Endothelial cell of umbilical vein (primary cell): ENCODE data around the gene NFATC2. TPM values are rescaled to one million over a fixed set of nuclear protein-coding genes. Genes with fewer than 3 reads are reported as not detected.

ENCODE experiments used
- BruUV-seq: library from RNA; stranded (reverse); fragments of 400-500 nt; replicated peaks from 2 replicates; lab custom pipeline; 2021; lab: Mats Ljungman, UMichigan
- CTCF ChIA-PET: fragments of 300-600, 350-600 bp; sonication (Branson Sonifier 250); formaldehyde crosslinking; loops from one replicate; lab custom pipeline; 2021; ENCODE audit warnings: antibody characterized with exemption, inconsistent platforms; lab: Charles Lee
- POLR2A ChIA-PET: fragments of 300-600, 350-600 bp; sonication (Branson Sonifier 250); formaldehyde crosslinking; loops from one replicate; lab custom pipeline; 2021; ENCODE audit warnings: antibody characterized with exemption, inconsistent platforms; lab: Charles Lee
- DNase-seq: peaks from one replicate; pipeline ENCODE4 v3.0.0-alpha.2; 2011; ENCODE audit warnings: low read depth, low spot score
- FAIRE-seq: peaks from 2 replicates; lab custom pipeline; 2011; peaks lifted over from hg19 to GRCh38; lab: Jason Lieb, UNC
- H2AFZ ChIP-seq: 2 replicates; pipeline ENCODE4 v1.6.0; 2012; ENCODE audit warnings: low read depth, low read length, control low read depth, inconsistent platforms
- H3K27ac ChIP-seq: 2 replicates; pipeline ENCODE4 v1.5.1; 2011; ENCODE audit warnings: low read depth, mild to moderate bottlenecking, control low read depth, low read length, moderate library complexity; ENCODE audit not compliant: insufficient read depth
- H3K27me3 ChIP-seq, 2 experiments: 2 replicates each; pipeline versions ENCODE4 v1.6.0 to v1.6.1; 2011; ENCODE audit warnings: low read length in 2 of 2, mixed read lengths in 1 of 2; ENCODE audit not compliant: control insufficient read depth in 2 of 2, insufficient read depth in 2 of 2
- H3K36me3 ChIP-seq, 2 experiments: 2 replicates in 1 of 2; 3 replicates in 1 of 2; pipeline ENCODE4 v1.5.1; 2011; ENCODE audit warnings: low read length in 2 of 2, mild to moderate bottlenecking in 1 of 2, moderate library complexity in 1 of 2; ENCODE audit not compliant: control insufficient read depth in 2 of 2, insufficient read depth in 2 of 2; ENCODE audit errors: extremely low read depth in 1 of 2
- H3K4me1 ChIP-seq: 3 replicates; pipeline ENCODE4 v1.5.1; 2011; ENCODE audit warnings: mild to moderate bottlenecking, low read length; ENCODE audit not compliant: control insufficient read depth, insufficient read depth; ENCODE audit errors: extremely low read depth
- H3K4me2 ChIP-seq: 2 replicates; pipeline ENCODE4 v1.6.1; 2011; ENCODE audit warnings: low read length, control low read depth, mixed read lengths; ENCODE audit not compliant: insufficient read depth
- H3K4me3 ChIP-seq, 3 experiments: fragments of 200-600 bp in 1 of 3; sonication (generic), shearing (Covaris generic) in 1 of 3; replicated peaks in 1 of 3; 2 replicates each; pipeline ENCODE4 v1.5.1; 2011 to 2016; ENCODE audit warnings: control low read depth in 3 of 3, low read length in 3 of 3, mild to moderate bottlenecking in 2 of 3, inconsistent platforms in 1 of 3, low read depth in 1 of 3, moderate library complexity in 1 of 3; ENCODE audit not compliant: insufficient read depth in 1 of 3
- H3K79me2 ChIP-seq: 2 replicates; pipeline ENCODE4 v1.6.0; 2012; ENCODE audit warnings: low read length, inconsistent platforms; ENCODE audit not compliant: control insufficient read depth, insufficient read depth
- H3K9ac ChIP-seq: replicated peaks from 2 replicates; pipeline ENCODE3; 2011; ENCODE audit warnings: low read length, control low read depth; ENCODE audit not compliant: insufficient read depth; ENCODE audit errors: extremely low read depth
- H3K9me1 ChIP-seq: replicated peaks from 3 replicates; pipeline ENCODE4 v1.6.0; 2011; ENCODE audit warnings: mild to moderate bottlenecking, low read length; ENCODE audit not compliant: control insufficient read depth, insufficient read depth; ENCODE audit errors: extremely low read depth
- H3K9me3 ChIP-seq: replicated peaks from 2 replicates; pipeline ENCODE4 v1.5.1; 2012; ENCODE audit warnings: low read length, inconsistent platforms; ENCODE audit not compliant: control insufficient read depth, insufficient read depth
- H4K20me1 ChIP-seq: replicated peaks from 2 replicates; pipeline ENCODE3; 2011; ENCODE audit warnings: mild to moderate bottlenecking, low read length; ENCODE audit not compliant: control insufficient read depth, insufficient read depth; ENCODE audit errors: extremely low read depth
- EZH2 ChIP-seq: IDR thresholded peaks from 2 replicates; pipeline ENCODE4 v1.6.1; 2012; ENCODE audit warnings: borderline replicate concordance, low read depth, mild to moderate bottlenecking, moderate library complexity, low read length, inconsistent platforms; ENCODE audit not compliant: severe bottlenecking
- FOS ChIP-seq: IDR thresholded peaks from 2 replicates; pipeline ENCODE4 v1.6.1; 2011; ENCODE audit warnings: mild to moderate bottlenecking, low read length, moderate library complexity, borderline replicate concordance; ENCODE audit not compliant: insufficient read depth
- GATA2 ChIP-seq: IDR thresholded peaks from 2 replicates; pipeline ENCODE4 v1.7.0; 2011; ENCODE audit warnings: low read depth, mild to moderate bottlenecking, moderate library complexity, mixed read lengths, low read length; ENCODE audit not compliant: insufficient read length, insufficient read depth
- JUN ChIP-seq: IDR thresholded peaks from 2 replicates; pipeline ENCODE4 v1.6.1; 2011; ENCODE audit warnings: borderline replicate concordance, low read depth; ENCODE audit not compliant: insufficient read length, insufficient read depth
- MAX ChIP-seq: IDR thresholded peaks from 2 replicates; pipeline ENCODE4 v1.6.1; 2011; ENCODE audit not compliant: insufficient read depth, insufficient read length
- MYC ChIP-seq: IDR thresholded peaks from one replicate; pipeline ENCODE4 v1.6.1; 2011; ENCODE audit warnings: mild to moderate bottlenecking, low read depth, low read length
- POLR2A ChIP-seq: IDR thresholded peaks from 2 replicates; pipeline ENCODE4 v1.6.1; 2012; ENCODE audit warnings: low read depth, mild to moderate bottlenecking, control low read depth, low read length
- POLR2AphosphoS5 ChIP-seq: IDR thresholded peaks from 2 replicates; pipeline ENCODE4 v1.6.1; 2012; ENCODE audit warnings: low read depth, mild to moderate bottlenecking, control low read depth, low read length, moderate library complexity; ENCODE audit not compliant: insufficient read depth
- dilution Hi-C: fragments of 300-500 bp; cut with MboI; formaldehyde crosslinking; loops from one replicate; pipeline ENCODE4 v1.15.0; 2019; ENCODE audit warnings: low sequenced_read_pairs; ENCODE audit not compliant: extremely low pct_ligation_motif_present
- intact Hi-C: fragments of 100-400 bp; cut with micrococcal nuclease; formaldehyde crosslinking; loops from one replicate; pipeline ENCODE4 v1.10.0; 2022
- polyA plus RNA-seq, 4 experiments: library from polyadenylated mRNA; depleted of rRNA in 3 of 4; stranded (reverse) in 3 of 4; unstranded in 1 of 4; fragments of >200 nt; gene quantifications; 2 replicates each; pipeline versions ENCODE4 v1.2.1 to v1.2.3, GENCODE V29; 2011 to 2012; ENCODE audit warnings: missing spikeins in 1 of 4
- total RNA-seq: library from RNA; stranded (reverse); gene quantifications from 2 replicates; pipeline ENCODE4 v1.2.3, GENCODE V29; 2021
- TF ChIP-seq, protein P1 (sequence below), 2 donors: IDR thresholded peaks; 1 replicate in 1 of 2; 2 replicates in 1 of 2; pipeline ENCODE4 v1.5.1; 2011; ENCODE audit warnings: low read length in 2 of 2, mild to moderate bottlenecking in 2 of 2, moderate library complexity in 2 of 2, control low read depth in 1 of 2, inconsistent platforms in 1 of 2, low read depth in 1 of 2; ENCODE audit not compliant: insufficient read depth in 1 of 2; ENCODE audit errors: extremely low read depth in 1 of 2

NFATC2 gene
- total and polyA plus RNA-seq, 2 donors (not counting 3 experiments of a cell fraction or from before 2014, with no cell fraction given), result 3.1 to 13.0 TPM

- ChIA-PET CTCF (interaction anchor here (0.6 to 5.7 kb wide), 4 partner anchors 11 to 137 kb away, joined by 3 to 32 read pairs (median 4); no protein-coding TSS in a partner anchor), POLR2A (no interaction called here)
- H3K9ac ChIP-seq, result no peak overlapping the region
- H3K79me2 ChIP-seq, result no peaks in the 10 kb centered on the region
- H3K9me1 ChIP-seq, result no peaks in the 10 kb centered on the region
- TF ChIP-seq JUN (no peak), EZH2 (no peak), POLR2AphosphoS5 (no peak)
- H2AFZ ChIP-seq, result no peak overlapping the region
- H3K4me3 ChIP-seq, result no peak overlapping the region
- H4K20me1 ChIP-seq, result no peaks in the 10 kb centered on the region
- no peaks in the 10 kb centered on the region for H3K9me3 ChIP-seq
- intact Hi-C loops (no loop called here), dilution Hi-C loops (loop anchor here (25.0 kb wide), 1 partner anchor 163 kb away; no protein-coding TSS in a partner anchor)
- DNase-seq (no peak), FAIRE-seq (no peak)
- no peak overlapping the region for H3K27ac ChIP-seq
- peaks cover 9% of the 10 kb centered on the region for H3K4me1 ChIP-seq
- BruUV-seq, result no TSS peak
- H3K4me2 ChIP-seq, result no peak overlapping the region
- H3K27me3 ChIP-seq, result peaks cover 0 to 4% of the 10 kb centered on the region in 2 experiments
- H3K36me3 ChIP-seq, result no peaks in the 10 kb centered on the region
Observed at GRCh38 chr20:51575486-51575885, 33.0 kb upstream of the NFATC2 start.

GRCh38 chr20:51574248-51575033, 31.9 kb upstream of the NFATC2 start:
- Histone ChIP-seq H3K27me3 (peaks cover 0 to 4% of the 10 kb centered on the region in 2 experiments), H3K79me2 (no peaks in the 10 kb centered on the region), H3K9me3 (no peaks in the 10 kb centered on the region), H3K36me3 (no peaks in the 10 kb centered on the region), H2AFZ (no peak overlapping the region), H3K9me1 (no peaks in the 10 kb centered on the region), H3K27ac (no peak overlapping the region), H3K4me1 (peaks cover 13% of the 10 kb centered on the region), H3K9ac (no peak overlapping the region), H4K20me1 (no peaks in the 10 kb centered on the region), H3K4me2 (no peak overlapping the region), H3K4me3 (no peak overlapping the region)
- FAIRE-seq (no peak), DNase-seq (no peak)
- CTCF ChIA-PET, result interaction anchor here (1.3 to 5.7 kb wide), 5 partner anchors 11 to 189 kb away, joined by 3 to 32 read pairs (median 3); no protein-coding TSS in a partner anchor
- TF ChIP-seq FOS (no peak), EZH2 (no peak), MAX (no peak), POLR2A (no peak), GATA2 (no peak), MYC (no peak), POLR2AphosphoS5 (no peak), JUN (no peak)
- TF ChIP-seq, protein P1, sequence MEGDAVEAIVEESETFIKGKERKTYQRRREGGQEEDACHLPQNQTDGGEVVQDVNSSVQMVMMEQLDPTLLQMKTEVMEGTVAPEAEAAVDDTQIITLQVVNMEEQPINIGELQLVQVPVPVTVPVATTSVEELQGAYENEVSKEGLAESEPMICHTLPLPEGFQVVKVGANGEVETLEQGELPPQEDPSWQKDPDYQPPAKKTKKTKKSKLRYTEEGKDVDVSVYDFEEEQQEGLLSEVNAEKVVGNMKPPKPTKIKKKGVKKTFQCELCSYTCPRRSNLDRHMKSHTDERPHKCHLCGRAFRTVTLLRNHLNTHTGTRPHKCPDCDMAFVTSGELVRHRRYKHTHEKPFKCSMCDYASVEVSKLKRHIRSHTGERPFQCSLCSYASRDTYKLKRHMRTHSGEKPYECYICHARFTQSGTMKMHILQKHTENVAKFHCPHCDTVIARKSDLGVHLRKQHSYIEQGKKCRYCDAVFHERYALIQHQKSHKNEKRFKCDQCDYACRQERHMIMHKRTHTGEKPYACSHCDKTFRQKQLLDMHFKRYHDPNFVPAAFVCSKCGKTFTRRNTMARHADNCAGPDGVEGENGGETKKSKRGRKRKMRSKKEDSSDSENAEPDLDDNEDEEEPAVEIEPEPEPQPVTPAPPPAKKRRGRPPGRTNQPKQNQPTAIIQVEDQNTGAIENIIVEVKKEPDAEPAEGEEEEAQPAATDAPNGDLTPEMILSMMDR (IDR thresholded peaks at IDR 0.05; ENCODE audit: extremely low read depth in 1 of 2, insufficient read depth in 1 of 2, low read depth in 1 of 2, low read length in 2 of 2), result no peak
- dilution Hi-C loops, result loop anchor here (25.0 kb wide), 1 partner anchor 162 kb away; no protein-coding TSS in a partner anchor
- intact Hi-C loops, result no loop called here
- POLR2A ChIA-PET, result no interaction called here
- no TSS peak for BruUV-seq
